T1000 (cell line): ENCODE results near the gene HNRNPA0.
"Not testable (repeated sequence)": the region's sequence is repeated elsewhere in the genome, so short reads cannot be mapped to it uniquely, and the experiment has no call there.

Experiments used
- DNase-seq: peaks from one replicate; lab custom pipeline; 2025; ENCODE audit warnings: mixed read lengths; lab: John Stamatoyannopoulos, UW

The HNRNPA0 gene

GRCh38 chr5:137754188-137754960, at the start of gene HNRNPA0:
Gene HNRNPA0, minus strand, starts transcription at chr5:137754363. Its CDS starts 297 bp downstream, at chr5:137754066.
- DNase-seq: peak; percentile 94

GRCh38 chr5:137802282-137803210, 48.4 kb upstream of the HNRNPA0 start:
- DNase-seq: no peak

- no peak for DNase-seq
Observed at GRCh38 chr5:137800700-137801411, 46.7 kb upstream of the HNRNPA0 start.

GRCh38 chr5:137796279-137796678, 42.1 kb upstream of the HNRNPA0 start:
- DNase-seq: no peak

- no peak for DNase-seq
Observed at GRCh38 chr5:137794863-137795262, 40.7 kb upstream of the HNRNPA0 start.

- DNase-seq: no peak
Observed at GRCh38 chr5:137792303-137792702, 38.1 kb upstream of the HNRNPA0 start.

GRCh38 chr5:137791799-137792198, 37.6 kb upstream of the HNRNPA0 start:
- no peak for DNase-seq

- DNase-seq: no peak
Observed at GRCh38 chr5:137791387-137791786, 37.2 kb upstream of the HNRNPA0 start.

- DNase-seq: not testable (repeated sequence)
Observed at GRCh38 chr5:137788560-137788959, 34.4 kb upstream of the HNRNPA0 start.

GRCh38 chr5:137782984-137783536, 28.9 kb upstream of the HNRNPA0 start:
- DNase-seq: no peak

- DNase-seq: no peak
Observed at GRCh38 chr5:137782055-137782454, 27.9 kb upstream of the HNRNPA0 start.

- DNase-seq: no peak
Observed at GRCh38 chr5:137778772-137779564, 24.8 kb upstream of the HNRNPA0 start.

GRCh38 chr5:137767937-137768336, 13.8 kb upstream of the HNRNPA0 start:
- DNase-seq: not testable (repeated sequence)

GRCh38 chr5:137761566-137761965, 7.4 kb upstream of the HNRNPA0 start:
- DNase-seq: no peak

- no peak for DNase-seq
Observed at GRCh38 chr5:137760719-137761516, 6.8 kb upstream of the HNRNPA0 start.

- DNase-seq: no peak
Observed at GRCh38 chr5:137760294-137760693, 6.1 kb upstream of the HNRNPA0 start.

GRCh38 chr5:137758715-137759306, 4.6 kb upstream of the HNRNPA0 start:
- DNase-seq: no peak

GRCh38 chr5:137758121-137758520, 4.0 kb upstream of the HNRNPA0 start:
- DNase-seq: no peak

GRCh38 chr5:137757634-137758033, 3.5 kb upstream of the HNRNPA0 start:
- no peak for DNase-seq
